ENCODE results near the gene HECA.

DNA sequence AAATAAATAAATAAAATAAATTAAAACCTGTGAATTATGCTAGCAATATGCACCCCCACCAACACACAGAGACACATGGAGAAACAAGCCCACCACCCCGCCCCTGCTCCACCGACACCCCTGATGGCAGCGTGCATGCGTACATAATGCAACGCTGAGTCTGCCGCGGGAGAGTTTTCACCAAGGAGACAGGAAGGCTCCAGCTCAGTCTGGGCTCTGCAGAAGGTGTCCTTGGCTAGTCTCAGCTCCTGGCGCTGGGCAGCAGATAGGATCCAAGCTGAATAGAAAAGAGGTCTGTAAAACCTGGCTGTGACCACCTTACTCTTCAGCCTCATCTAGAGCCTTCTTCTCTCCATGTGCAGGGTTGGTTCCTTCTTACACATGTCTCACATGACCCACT, 26.5 kb upstream of the HECA start:
- TF ChIP-seq CTCF (IDR thresholded peaks at IDR 0.05) (no peak), POLR2A (IDR thresholded peaks at IDR 0.05) (no peak), POLR2AphosphoS5 (IDR thresholded peaks at IDR 0.05) (no peak)
